ENCODE data around the gene CCDC194. TPM values are rescaled to one million over a fixed set of nuclear protein-coding genes. Genes with fewer than 3 reads are reported as not detected.

CCDC194 gene
- total and polyA plus RNA-seq, 2 of the 8 experiments (the other 6 are each of a cell fraction or from before 2014, with no cell fraction given): 0.33 TPM; not detected in 1

GRCh38 chr19:17409990-17410389, 16.0 kb upstream of the CCDC194 start (continued):
- TF ChIP-seq SP2 (IDR thresholded peaks at IDR 0.05; ENCODE audit: low read length): no peak
- TF ChIP-seq JUN (IDR thresholded peaks at IDR 0.05; ENCODE audit: low read depth, low read length): no peak
- TF ChIP-seq KDM1A (IDR thresholded peaks at IDR 0.05; ENCODE audit: borderline replicate concordance, low read length): no peak
- TF ChIP-seq CEBPB (IDR thresholded peaks at IDR 0.05; ENCODE audit: low read depth, low read length): no peak
- no peak for TF ChIP-seq USF2 (IDR thresholded peaks at IDR 0.05; ENCODE audit: low read length)
- TF ChIP-seq MAFK (IDR thresholded peaks at IDR 0.05; ENCODE audit: low read depth, low read length): no peak
